Upper lobe of right lung (tissue), 1 donor: ENCODE measurements around the gene KLHL40. TPM values are rescaled to one million over a fixed set of nuclear protein-coding genes. Genes with fewer than 3 reads are reported as not detected.
A peak's percentile ranks its signal among the peaks of the same experiment; 100 is the strongest.

Experiments
- ATAC-seq: fragments of 200-7000 bp; cut with Tn5 transposase; one replicate; pipeline ENCODE4 v1.9.1; 2020; ENCODE audit warnings: mild to moderate bottlenecking, moderate library complexity
- DNase-seq: peaks from one replicate; pipeline ENCODE4 v3.0.0-alpha.2; 2020
- H3K27ac ChIP-seq: fragments of 200-600 bp; one replicate; pipeline ENCODE4 v1.8.0; 2022
- H3K27me3 ChIP-seq: fragments of 200-600 bp; one replicate; pipeline ENCODE4 v1.8.0; 2022; ENCODE audit warnings: mild to moderate bottlenecking
- H3K36me3 ChIP-seq: fragments of 200-600 bp; one replicate; pipeline ENCODE4 v1.8.0; 2022
- H3K4me1 ChIP-seq: fragments of 200-600 bp; one replicate; pipeline ENCODE4 v1.8.0; 2022
- H3K4me3 ChIP-seq: fragments of 200-600 bp; one replicate; pipeline ENCODE4 v1.8.0; 2022; ENCODE audit warnings: mild to moderate bottlenecking
- H3K9me3 ChIP-seq: fragments of 200-600 bp; one replicate; pipeline ENCODE4 v1.8.0; 2022
- CTCF ChIP-seq: fragments of 200-600 bp; IDR thresholded peaks from one replicate; pipeline ENCODE4 v1.8.0; 2022; ENCODE audit warnings: antibody characterized with exemption
- intact Hi-C: fragments of 100-400 bp; cut with DNase I; formaldehyde crosslinking; loops from one replicate; pipeline ENCODE4 v1.11.0; 2022
- total RNA-seq: library from RNA; stranded (reverse); fragmentation: NEBNext Ultra II Directional; extraction: Animal tissue kit (Norgen Biotek cat#: 25700); gene quantifications from one replicate; pipeline ENCODE4 v1.2.1, GENCODE V29; 2021
- donor health status: DM: no; HTN: yes; CAD: no; lungs with severe emphysema.

The KLHL40 gene
- total RNA-seq, 1 donor from 2014 or later, result not detected

DNA sequence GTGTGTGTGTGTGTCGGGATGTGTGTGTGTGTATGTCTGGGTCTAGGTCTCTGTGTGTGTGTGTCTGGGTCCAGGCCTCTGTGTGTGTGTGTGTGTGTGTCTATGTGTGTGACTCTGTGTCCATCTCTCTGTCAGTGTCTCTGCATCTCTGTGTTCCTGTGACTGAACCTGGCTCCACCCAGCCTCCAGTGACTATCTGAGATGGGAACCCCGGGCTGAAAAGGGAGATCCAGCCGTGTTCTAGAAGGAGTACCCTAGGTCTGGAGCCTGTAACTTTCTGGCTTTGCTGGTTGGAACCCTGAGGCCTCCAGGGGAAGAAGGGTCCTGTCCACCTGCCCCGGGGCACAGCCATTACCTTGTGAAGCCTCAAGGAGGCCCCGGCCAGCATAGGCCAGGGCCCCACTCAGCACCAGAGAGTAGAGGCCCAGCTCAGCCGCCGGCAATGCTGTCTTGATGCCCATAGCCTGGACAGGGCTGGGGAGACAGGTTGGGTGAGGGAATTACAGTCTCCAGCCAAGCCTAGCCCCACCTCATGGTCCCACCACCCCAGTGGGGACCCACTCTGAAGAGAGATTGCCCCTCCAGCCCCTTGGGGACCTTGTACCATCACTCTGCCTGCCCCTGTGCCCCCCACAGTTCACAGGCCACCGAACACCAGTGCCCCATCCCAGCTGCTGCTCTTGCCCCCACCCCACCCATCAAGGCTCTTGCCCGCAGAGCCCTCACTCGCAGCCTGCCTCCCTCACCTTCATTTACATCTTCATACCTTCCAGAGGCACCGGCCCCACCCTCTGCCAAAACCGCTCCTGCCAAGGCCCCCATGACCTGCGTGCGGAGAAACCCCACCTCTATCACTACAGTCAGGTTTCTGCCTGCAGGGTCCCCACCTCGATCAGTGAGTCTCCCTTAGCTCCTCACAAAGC is 15.3 kb downstream of the KLHL40 start:
- Histone ChIP-seq H3K9me3 (no peaks in the 10 kb centered on the region), H3K36me3 (no peaks in the 10 kb centered on the region), H3K4me3 (no peak overlapping the region), H3K27ac (no peak overlapping the region), H3K27me3 (no peaks in the 10 kb centered on the region), H3K4me1 (no peaks in the 10 kb centered on the region)
- no peak for DNase-seq
- TF ChIP-seq CTCF, result no peak
- ATAC-seq, result no peak
- intact Hi-C loops, result no loop called here

GRCh38 chr3:42701371-42702065 is 16.2 kb downstream of the KLHL40 start:
- no peaks in the 10 kb centered on the region for H3K4me1 ChIP-seq
- no peaks in the 10 kb centered on the region for H3K27me3 ChIP-seq
- no peak overlapping the region for H3K27ac ChIP-seq
- DNase-seq (peak; percentile 80), ATAC-seq (peak; percentile 66)
- TF ChIP-seq CTCF, result no peak
- intact Hi-C loops, result no loop called here
- H3K4me3 ChIP-seq, result no peak overlapping the region
- no peaks in the 10 kb centered on the region for H3K36me3 ChIP-seq
- H3K9me3 ChIP-seq, result no peaks in the 10 kb centered on the region

- H3K4me1 ChIP-seq, result no peaks in the 10 kb centered on the region
- H3K27me3 ChIP-seq, result no peaks in the 10 kb centered on the region
- H3K9me3 ChIP-seq, result no peaks in the 10 kb centered on the region
- ATAC-seq (no peak), DNase-seq (peak; percentile 60)
- intact Hi-C loops, result no loop called here
- no peaks in the 10 kb centered on the region for H3K36me3 ChIP-seq
- no peak within 1 kb of the TSS for H3K4me3 ChIP-seq
- TF ChIP-seq CTCF, result no peak
- no peak within 1 kb of the TSS for H3K27ac ChIP-seq
These were observed 17.0 kb downstream of the KLHL40 start, which contains the start of gene HHATL for GRCh38 chr3:42702066-42702951. HHATL (minus strand) TSS chr3:42702798; CDS start chr3:42700826, 1,972 bp downstream.

- no peaks in the 10 kb centered on the region for H3K4me1 ChIP-seq
- no peak overlapping the region for H3K27ac ChIP-seq
- H3K27me3 ChIP-seq, result no peaks in the 10 kb centered on the region
- intact Hi-C loops, result no loop called here
- no peak overlapping the region for H3K4me3 ChIP-seq
- TF ChIP-seq CTCF, result no peak
- DNase-seq (no peak), ATAC-seq (no peak)
- no peaks in the 10 kb centered on the region for H3K9me3 ChIP-seq
- no peaks in the 10 kb centered on the region for H3K36me3 ChIP-seq
These were observed 17.8 kb downstream of the KLHL40 start for GRCh38 chr3:42702982-42703694.

GRCh38 chr3:42703695-42704025 is 18.3 kb downstream of the KLHL40 start:
- Histone ChIP-seq H3K27me3 (no peaks in the 10 kb centered on the region), H3K4me3 (no peak overlapping the region), H3K9me3 (no peaks in the 10 kb centered on the region), H3K4me1 (no peaks in the 10 kb centered on the region), H3K36me3 (no peaks in the 10 kb centered on the region), H3K27ac (no peak overlapping the region)
- intact Hi-C loops, result no loop called here
- TF ChIP-seq CTCF, result no peak
- ATAC-seq, result no peak
- no peak for DNase-seq
